DND-41 (cell line): ENCODE data around the gene EIF2S3.
"Not testable (repeated sequence)": the region's sequence is repeated elsewhere in the genome, so short reads cannot be mapped to it uniquely, and the experiment has no call there.

Source experiments
- ATAC-seq: fragments of 200-7000 bp; cut with Tn5 transposase; 3 replicates; pipeline ENCODE4 v1.9.1; 2021; ENCODE audit warnings: low read depth; ENCODE audit not compliant: insufficient read depth
- DNase-seq: peaks from one replicate; pipeline ENCODE4 v3.0.0-alpha.2; 2020
- H2AFZ ChIP-seq: 2 replicates; pipeline ENCODE4 v1.6.0; 2012; ENCODE audit warnings: low read depth, low read length
- H3K27ac ChIP-seq: 2 replicates; pipeline ENCODE4 v1.5.1; 2012; ENCODE audit warnings: low read length, inconsistent platforms
- H3K27me3 ChIP-seq: fragments of 200-600 bp; sonication (generic); 2 replicates; pipeline ENCODE4 v1.6.0; 2012; ENCODE audit warnings: low read length, mild to moderate bottlenecking, inconsistent platforms; ENCODE audit not compliant: insufficient read depth, poor library complexity
- H3K36me3 ChIP-seq: 2 replicates; pipeline ENCODE4 v1.5.1; 2012; ENCODE audit warnings: low read length, inconsistent platforms; ENCODE audit not compliant: insufficient read depth
- H3K4me1 ChIP-seq: 2 replicates; pipeline ENCODE4 v1.5.1; 2012; ENCODE audit warnings: mild to moderate bottlenecking, low read length; ENCODE audit not compliant: insufficient read depth
- H3K4me2 ChIP-seq: 2 replicates; pipeline ENCODE4 v1.6.0; 2012; ENCODE audit warnings: mild to moderate bottlenecking, moderate library complexity, low read length, inconsistent platforms; ENCODE audit not compliant: insufficient read depth
- H3K4me3 ChIP-seq, 2 experiments: fragments of 200-600 bp in 1 of 2; shearing (Covaris generic) in 1 of 2; 2 replicates each; pipeline ENCODE4 v1.5.1; 2012 to 2016; ENCODE audit warnings: inconsistent platforms in 2 of 2, low read length in 2 of 2, mild to moderate bottlenecking in 2 of 2, low read depth in 1 of 2, moderate library complexity in 1 of 2
- H3K79me2 ChIP-seq: 2 replicates; pipeline ENCODE4 v1.6.0; 2012; ENCODE audit warnings: low read length, inconsistent platforms; ENCODE audit not compliant: insufficient read depth
- H3K9ac ChIP-seq: 2 replicates; pipeline ENCODE4 v1.6.0; 2012; ENCODE audit warnings: low read depth, mild to moderate bottlenecking, inconsistent platforms, low read length, moderate library complexity
- H3K9me3 ChIP-seq: 2 replicates; pipeline ENCODE4 v1.5.1; 2012; ENCODE audit warnings: low read length, moderate library complexity, mild to moderate bottlenecking, inconsistent platforms; ENCODE audit not compliant: insufficient read depth, severe bottlenecking
- H4K20me1 ChIP-seq: 2 replicates; pipeline ENCODE4 v1.6.0; 2012; ENCODE audit warnings: low read length; ENCODE audit not compliant: insufficient read depth
- CTCF ChIP-seq: IDR thresholded peaks from 2 replicates; pipeline ENCODE4 v1.5.1; 2012; ENCODE audit warnings: borderline replicate concordance, low read length, moderate library complexity, mild to moderate bottlenecking; ENCODE audit not compliant: poor library complexity, severe bottlenecking; ENCODE audit errors: extremely low read depth
- EZH2 ChIP-seq: IDR thresholded peaks from 3 replicates; pipeline ENCODE4 v1.6.1; 2012; ENCODE audit warnings: borderline replicate concordance, low read depth, mild to moderate bottlenecking, moderate library complexity, low read length, inconsistent platforms; ENCODE audit not compliant: severe bottlenecking

EIF2S3 gene

GRCh38 chrX:24069877-24070276 lies 15.1 kb downstream of the EIF2S3 start:
- Histone ChIP-seq H4K20me1 (peaks cover 3% of the 10 kb centered on the region; the same call in 1 of the 2 replicates), H3K9ac (no peak overlapping the region), H3K4me1 (no peaks in the 10 kb centered on the region), H2AFZ (no peak overlapping the region), H3K4me3 (no peak overlapping the region), H3K4me2 (no peak overlapping the region), H3K79me2 (peaks cover 12% of the 10 kb centered on the region), H3K27me3 (no peaks in the 10 kb centered on the region), H3K27ac (no peak overlapping the region), H3K9me3 (no peaks in the 10 kb centered on the region), H3K36me3 (peaks cover 67% of the 10 kb centered on the region)
- no peak for DNase-seq
- no peak for ATAC-seq
- TF ChIP-seq EZH2: no peak
- no peak for TF ChIP-seq CTCF

- peaks cover 28% of the 10 kb centered on the region for H3K36me3 ChIP-seq
- no peak overlapping the region for H2AFZ ChIP-seq
- no peak overlapping the region for H3K27ac ChIP-seq
- TF ChIP-seq EZH2 (no peak), CTCF (no peak)
- no peak overlapping the region for H3K4me2 ChIP-seq
- DNase-seq (no peak), ATAC-seq (no peak)
- H3K9me3 ChIP-seq: no peaks in the 10 kb centered on the region
- no peak overlapping the region for H3K4me3 ChIP-seq
- H3K4me1 ChIP-seq: peaks cover 12% of the 10 kb centered on the region; the same call in 1 of the 2 replicates
- no peaks in the 10 kb centered on the region for H3K79me2 ChIP-seq
- no peaks in the 10 kb centered on the region for H3K27me3 ChIP-seq
- no peaks in the 10 kb centered on the region for H4K20me1 ChIP-seq
- no peak overlapping the region for H3K9ac ChIP-seq
Observed at GRCh38 chrX:24079411-24079810, 24.7 kb downstream of the EIF2S3 start.

GRCh38 chrX:24080245-24080644 lies 25.5 kb downstream of the EIF2S3 start:
- not testable (repeated sequence) for H3K9me3 ChIP-seq, H2AFZ ChIP-seq, H3K4me3 ChIP-seq, H3K27me3 ChIP-seq, H4K20me1 ChIP-seq, ATAC-seq, H3K4me2 ChIP-seq, H3K9ac ChIP-seq, H3K79me2 ChIP-seq, DNase-seq, H3K27ac ChIP-seq
- H3K4me1 ChIP-seq: peaks cover 12% of the 10 kb centered on the region; the same call in 1 of the 2 replicates
- peaks cover 21% of the 10 kb centered on the region for H3K36me3 ChIP-seq

GRCh38 chrX:24080704-24081103 lies 25.9 kb downstream of the EIF2S3 start:
- no peak overlapping the region for H3K27ac ChIP-seq
- H3K27me3 ChIP-seq: no peaks in the 10 kb centered on the region

More at GRCh38 chrX:24080704-24081103, 25.9 kb downstream of the EIF2S3 start:
- Histone ChIP-seq H3K4me2 (peak overlapping the region; percentile 61; the same call in 1 of the 2 replicates), H3K79me2 (no peaks in the 10 kb centered on the region), H3K4me3 (no peak overlapping the region), H3K4me1 (peaks cover 12% of the 10 kb centered on the region; the same call in 1 of the 2 replicates), H3K9me3 (no peaks in the 10 kb centered on the region), H3K9ac (no peak overlapping the region), H3K36me3 (peaks cover 16% of the 10 kb centered on the region), H2AFZ (no peak overlapping the region), H4K20me1 (no peaks in the 10 kb centered on the region)
- ATAC-seq (no peak), DNase-seq (no peak)
- TF ChIP-seq CTCF (no peak), EZH2 (no peak)
